ENCODE results near the gene NTM.

- TF ChIP-seq CTCF (IDR thresholded peaks at IDR 0.05): no peak
- TF ChIP-seq ZFX (IDR thresholded peaks at IDR 0.05; ENCODE audit: borderline replicate concordance): no peak
Measured at GRCh38 chr11:131723088-131723487, 352.7 kb downstream of the NTM start.
